Cardiac muscle cell (in vitro differentiated cells and primary cell): ENCODE measurements around the gene ANKH. TPM values are rescaled to one million over a fixed set of nuclear protein-coding genes. Genes with fewer than 3 reads are reported as not detected.

Experiments used
- DNase-seq, 2 donors: peaks; one replicate each; pipeline versions ENCODE4 v3.0.0 to v3.0.0-alpha.2; 2010 to 2017; ENCODE audit warnings: low read depth in 1 of 2, low spot score in 1 of 2
- H3K27ac ChIP-seq: fragments of 200-600 bp; sonication (generic); 2 replicates; pipeline ENCODE4 v1.5.1; 2016
- H3K27me3 ChIP-seq: fragments of 200-600 bp; sonication (generic); 2 replicates; pipeline ENCODE4 v1.6.0; 2016; ENCODE audit warnings: control low read depth
- H3K36me3 ChIP-seq: fragments of 200-600 bp; sonication (generic); 2 replicates; pipeline ENCODE4 v1.5.1; 2016; ENCODE audit warnings: control low read depth
- H3K4me1 ChIP-seq: fragments of 200-600 bp; sonication (generic); 2 replicates; pipeline ENCODE4 v1.8.1; 2017; ENCODE audit warnings: low read depth, mild to moderate bottlenecking, mixed run types
- H3K4me3 ChIP-seq: fragments of 200-600 bp; sonication (generic); 2 replicates; pipeline ENCODE4 v1.5.1; 2016; ENCODE audit warnings: mild to moderate bottlenecking
- H3K9me3 ChIP-seq: fragments of 200-600 bp; sonication (generic); 2 replicates; pipeline ENCODE4 v1.5.1; 2017; ENCODE audit warnings: low read depth, mild to moderate bottlenecking, control low read depth
- CTCF ChIP-seq: IDR thresholded peaks from 2 replicates; pipeline ENCODE4 v1.5.1; 2012; ENCODE audit warnings: low read depth, mild to moderate bottlenecking, low read length
- polyA plus RNA-seq: library from polyadenylated mRNA; unstranded; fragments of >200 nt; fragmentation: Nextera tagmentation; extraction: Ambion mirVana; gene quantifications from 2 replicates; pipeline ENCODE4 v1.2.1, GENCODE V29; 2016
- total RNA-seq: library from RNA; depleted of rRNA; stranded (reverse); fragments of >200 nt; gene quantifications from 2 replicates; pipeline ENCODE4 v1.2.3, GENCODE V29; 2016

The ANKH gene
- total and polyA plus RNA-seq, 2 experiments from 2014 or later, result 26.6 to 48.1 TPM

DNA sequence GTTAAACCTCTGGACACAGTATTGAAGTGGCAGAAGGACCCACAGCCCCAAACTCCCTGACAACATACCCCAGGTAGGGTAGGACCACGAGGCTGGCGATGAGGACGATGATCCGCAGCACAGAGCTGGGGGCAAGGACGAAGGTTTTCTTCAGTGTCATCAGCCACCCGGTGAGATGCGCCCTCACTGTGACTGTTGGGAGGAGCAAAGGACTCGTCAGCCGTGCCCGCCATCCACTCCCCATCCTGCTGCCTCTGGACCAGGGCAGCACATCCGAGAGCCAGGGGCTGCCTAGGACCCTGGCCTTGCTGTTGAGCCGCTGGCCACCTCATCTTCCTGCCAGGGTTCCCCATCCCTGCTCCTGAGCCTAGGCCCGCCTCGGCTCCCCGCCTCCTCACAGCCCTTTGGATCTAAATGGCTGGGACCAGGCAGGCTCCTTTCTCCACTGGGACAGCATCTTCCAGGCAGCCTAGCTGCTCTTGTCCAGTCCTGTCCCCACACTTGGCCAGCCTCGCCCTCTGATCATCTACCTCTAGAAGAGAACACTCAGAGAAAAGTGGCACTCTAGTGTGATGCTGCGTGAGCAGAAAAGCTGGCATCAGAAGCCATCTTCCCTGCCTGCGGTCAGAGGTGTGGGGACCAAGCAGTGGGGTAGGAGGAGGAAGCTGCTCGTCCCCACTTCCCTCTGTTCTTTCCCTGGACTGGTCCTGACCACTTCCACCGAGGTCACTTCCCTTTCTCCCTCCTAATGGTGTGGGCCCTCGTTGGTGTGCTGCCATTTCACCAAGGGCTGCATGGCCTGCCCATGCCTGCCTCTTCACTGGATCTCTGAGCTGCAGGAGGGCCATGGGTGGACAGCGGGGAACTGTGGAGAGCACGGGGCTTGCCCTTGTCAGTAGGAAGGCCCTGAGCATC lies 157.8 kb downstream of the ANKH start:
- no peaks in the 10 kb centered on the region for H3K4me1 ChIP-seq
- H3K9me3 ChIP-seq, result no peaks in the 10 kb centered on the region
- H3K27me3 ChIP-seq, result no peaks in the 10 kb centered on the region
- peaks cover 20% of the 10 kb centered on the region for H3K36me3 ChIP-seq
- DNase-seq, result no peak
- H3K27ac ChIP-seq, result no peak overlapping the region
- H3K4me3 ChIP-seq, result no peak overlapping the region
- no peak for TF ChIP-seq CTCF

DNA sequence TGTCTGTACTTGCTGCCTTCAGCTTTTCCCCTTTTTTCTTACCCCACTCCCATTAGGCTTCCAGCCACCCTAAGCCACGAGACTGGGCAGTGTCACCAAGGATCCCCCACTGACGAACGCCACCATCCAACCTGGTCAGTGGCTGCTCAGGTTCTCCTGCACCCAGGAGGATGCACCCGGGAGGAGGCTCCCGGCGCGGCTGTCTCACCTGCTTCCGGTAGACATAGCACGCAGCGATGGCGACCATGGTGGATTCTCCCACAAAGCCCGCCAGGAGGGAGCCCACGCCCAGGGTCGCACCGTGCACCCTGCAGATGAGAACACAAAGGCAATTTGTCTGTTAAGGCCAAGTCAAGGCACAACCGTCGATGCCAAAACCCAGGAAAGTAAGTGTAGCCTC lies 158.9 kb downstream of the ANKH start:
- Histone ChIP-seq H3K27ac (no peak overlapping the region), H3K4me3 (no peak overlapping the region), H3K9me3 (no peaks in the 10 kb centered on the region), H3K36me3 (peaks cover 20% of the 10 kb centered on the region), H3K4me1 (no peaks in the 10 kb centered on the region), H3K27me3 (no peaks in the 10 kb centered on the region)
- no peak for TF ChIP-seq CTCF
- DNase-seq, result no peak

GRCh38 chr5:14712131-14712530 lies 159.4 kb downstream of the ANKH start:
- DNase-seq, result no peak
- Histone ChIP-seq H3K36me3 (peaks cover 20% of the 10 kb centered on the region), H3K4me1 (no peaks in the 10 kb centered on the region), H3K9me3 (no peaks in the 10 kb centered on the region), H3K27me3 (no peaks in the 10 kb centered on the region), H3K27ac (no peak overlapping the region), H3K4me3 (no peak overlapping the region)
- TF ChIP-seq CTCF, result no peak

DNA sequence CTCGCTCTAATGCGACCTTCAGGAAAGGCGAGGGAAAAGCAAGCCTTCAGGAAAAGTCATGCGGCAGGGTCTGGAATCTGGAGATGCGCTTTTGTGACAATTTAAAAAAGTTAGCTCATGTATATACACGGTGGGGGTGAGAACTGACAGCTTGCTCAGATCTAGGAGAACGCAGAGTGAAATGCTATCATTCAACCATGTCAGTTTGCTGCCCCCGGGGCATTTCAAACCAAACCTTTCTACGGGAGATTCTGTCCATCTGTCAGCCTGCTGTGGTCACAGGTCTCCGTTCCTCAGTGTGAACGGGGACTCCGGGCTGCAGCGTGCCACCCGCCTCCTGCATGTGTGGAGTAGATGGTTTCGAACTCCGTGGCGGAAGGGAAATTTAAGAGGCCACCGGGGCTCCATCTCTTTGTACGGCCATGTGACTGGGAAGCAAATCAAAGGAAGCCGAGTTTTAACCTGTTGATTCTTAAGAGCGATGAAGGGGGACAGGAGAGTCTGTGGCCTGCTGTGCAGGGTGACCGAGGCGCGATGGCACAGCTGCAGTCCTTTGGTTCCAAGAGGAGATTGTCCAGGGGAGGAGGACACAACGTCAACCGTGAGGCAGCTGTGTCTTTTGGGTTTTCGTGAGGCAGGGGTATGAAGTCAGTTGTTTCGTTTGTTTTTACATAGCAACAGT lies 161.1 kb downstream of the ANKH start:
- no peak for DNase-seq
- Histone ChIP-seq H3K4me3 (no peak overlapping the region), H3K9me3 (no peaks in the 10 kb centered on the region), H3K36me3 (peaks cover 20% of the 10 kb centered on the region), H3K4me1 (no peaks in the 10 kb centered on the region), H3K27ac (no peak overlapping the region), H3K27me3 (no peaks in the 10 kb centered on the region)
- no peak for TF ChIP-seq CTCF

GRCh38 chr5:14708551-14708950 lies 163.0 kb downstream of the ANKH start:
- Histone ChIP-seq H3K36me3 (peaks cover 20% of the 10 kb centered on the region), H3K4me3 (no peak overlapping the region), H3K27me3 (no peaks in the 10 kb centered on the region), H3K9me3 (no peaks in the 10 kb centered on the region), H3K27ac (no peak overlapping the region), H3K4me1 (no peaks in the 10 kb centered on the region)
- DNase-seq, result no peak
- no peak for TF ChIP-seq CTCF
